ENCODE results near the gene DAZL.
"Not testable (repeated sequence)": the region's sequence is repeated elsewhere in the genome, so short reads cannot be mapped to it uniquely, and the experiment has no call there.

The DAZL gene

GRCh38 chr3:16604887-16605602 lies at the start of gene DAZL:
TSS of gene DAZL (minus strand) at chr3:16605423. CDS start at chr3:16605205, 218 bp downstream.
- DNase-seq = no peak

- DNase-seq = no peak
These were observed 49.8 kb upstream of the DAZL start for GRCh38 chr3:16654976-16655375.

GRCh38 chr3:16653712-16654111 lies 48.5 kb upstream of the DAZL start:
- DNase-seq = no peak

GRCh38 chr3:16647668-16648067 lies 42.4 kb upstream of the DAZL start:
- DNase-seq = no peak

- no peak for DNase-seq
These were observed 34.6 kb upstream of the DAZL start for GRCh38 chr3:16639806-16640205.

GRCh38 chr3:16633948-16634347 lies 28.7 kb upstream of the DAZL start:
- no peak for DNase-seq

GRCh38 chr3:16632395-16632794 lies 27.2 kb upstream of the DAZL start:
- DNase-seq = no peak

- DNase-seq = no peak
These were observed 13.5 kb upstream of the DAZL start for GRCh38 chr3:16618721-16619120.

GRCh38 chr3:16617155-16617554 lies 11.9 kb upstream of the DAZL start:
- DNase-seq = not testable (repeated sequence)

- DNase-seq = no peak
These were observed 10.9 kb upstream of the DAZL start for GRCh38 chr3:16616083-16616482.

- no peak for DNase-seq
These were observed 9.1 kb upstream of the DAZL start for GRCh38 chr3:16614033-16615031.

- DNase-seq = no peak
These were observed 4.8 kb upstream of the DAZL start for GRCh38 chr3:16609927-16610580.

GRCh38 chr3:16608816-16609215 lies 3.6 kb upstream of the DAZL start:
- DNase-seq = no peak

- no peak for DNase-seq
These were observed 2.5 kb upstream of the DAZL start for GRCh38 chr3:16607718-16608117.

GRCh38 chr3:16606398-16606797 lies 1.2 kb upstream of the DAZL start:
- no peak for DNase-seq

GRCh38 chr3:16605966-16606365 lies 743 bp upstream of the DAZL start:
- no peak for DNase-seq

- no peak for DNase-seq
These were observed 790 bp downstream of the DAZL start for GRCh38 chr3:16604433-16604832.

GRCh38 chr3:16601537-16602005 lies 3.7 kb downstream of the DAZL start:
- no peak for DNase-seq

GRCh38 chr3:16600780-16601536 lies 4.3 kb downstream of the DAZL start:
- peak; percentile 38 for DNase-seq

GRCh38 chr3:16599694-16600093 lies 5.5 kb downstream of the DAZL start:
- no peak for DNase-seq

- no peak for DNase-seq
These were observed 8.7 kb downstream of the DAZL start for GRCh38 chr3:16596352-16597032.

- no peak for DNase-seq
These were observed 9.4 kb downstream of the DAZL start for GRCh38 chr3:16595778-16596177.
